ENCODE data around the gene GALNT2. TPM values are rescaled to one million over a fixed set of nuclear protein-coding genes. Genes with fewer than 3 reads are reported as not detected.
A peak's percentile ranks its signal among the peaks of the same experiment; 100 is the strongest.

The GALNT2 gene
- total RNA-seq, 1 experiment from 2014 or later = 36.3 TPM

GRCh38 chr1:230104395-230105244, 37.6 kb downstream of the GALNT2 start:
- in situ Hi-C loops (cut with HindIII; ENCODE audit: low pct_unique_long_range_greater_than_20kb, low sequenced_read_pairs) = no loop called here
- peak; percentile 98 for DNase-seq (ENCODE audit: low read depth)

GRCh38 chr1:230105245-230105753, 38.3 kb downstream of the GALNT2 start:
- DNase-seq (ENCODE audit: low read depth) = no peak
- in situ Hi-C loops (cut with HindIII; ENCODE audit: low pct_unique_long_range_greater_than_20kb, low sequenced_read_pairs) = no loop called here

GRCh38 chr1:230105754-230106625, 39.0 kb downstream of the GALNT2 start:
- in situ Hi-C loops (cut with HindIII; ENCODE audit: low pct_unique_long_range_greater_than_20kb, low sequenced_read_pairs) = no loop called here
- peak; percentile 85 for DNase-seq (ENCODE audit: low read depth)

- DNase-seq (ENCODE audit: low read depth) = no peak
- in situ Hi-C loops (cut with HindIII; ENCODE audit: low pct_unique_long_range_greater_than_20kb, low sequenced_read_pairs) = no loop called here
These were observed 40.9 kb downstream of the GALNT2 start for GRCh38 chr1:230107941-230108340.

GRCh38 chr1:230108580-230108979, 41.5 kb downstream of the GALNT2 start:
- in situ Hi-C loops (cut with HindIII; ENCODE audit: low pct_unique_long_range_greater_than_20kb, low sequenced_read_pairs) = no loop called here
- DNase-seq (ENCODE audit: low read depth) = no peak

GRCh38 chr1:230109066-230109465, 42.0 kb downstream of the GALNT2 start:
- in situ Hi-C loops (cut with HindIII; ENCODE audit: low pct_unique_long_range_greater_than_20kb, low sequenced_read_pairs) = no loop called here
- DNase-seq (ENCODE audit: low read depth) = no peak

- no peak for DNase-seq (ENCODE audit: low read depth)
- in situ Hi-C loops (cut with HindIII; ENCODE audit: low pct_unique_long_range_greater_than_20kb, low sequenced_read_pairs) = no loop called here
These were observed 43.0 kb downstream of the GALNT2 start for GRCh38 chr1:230109895-230110667.

GRCh38 chr1:230110971-230111370, 43.9 kb downstream of the GALNT2 start:
- in situ Hi-C loops (cut with HindIII; ENCODE audit: low pct_unique_long_range_greater_than_20kb, low sequenced_read_pairs) = no loop called here
- DNase-seq (ENCODE audit: low read depth) = no peak

GRCh38 chr1:230112131-230112701, 45.2 kb downstream of the GALNT2 start:
- in situ Hi-C loops (cut with HindIII; ENCODE audit: low pct_unique_long_range_greater_than_20kb, low sequenced_read_pairs) = no loop called here

GRCh38 chr1:230112782-230113181, 45.7 kb downstream of the GALNT2 start:
- in situ Hi-C loops (cut with HindIII; ENCODE audit: low pct_unique_long_range_greater_than_20kb, low sequenced_read_pairs) = no loop called here
- no peak for DNase-seq (ENCODE audit: low read depth)

More at GRCh38 chr1:230112131-230112701, 45.2 kb downstream of the GALNT2 start:
- DNase-seq (ENCODE audit: low read depth) = no peak

- DNase-seq (ENCODE audit: low read depth) = no peak
- in situ Hi-C loops (cut with HindIII; ENCODE audit: low pct_unique_long_range_greater_than_20kb, low sequenced_read_pairs) = no loop called here
These were observed 46.2 kb downstream of the GALNT2 start for GRCh38 chr1:230113235-230113592.

- in situ Hi-C loops (cut with HindIII; ENCODE audit: low pct_unique_long_range_greater_than_20kb, low sequenced_read_pairs) = no loop called here
- peak; percentile 83 for DNase-seq (ENCODE audit: low read depth)
These were observed 46.7 kb downstream of the GALNT2 start for GRCh38 chr1:230113593-230114236.

- DNase-seq (ENCODE audit: low read depth) = no peak
- in situ Hi-C loops (cut with HindIII; ENCODE audit: low pct_unique_long_range_greater_than_20kb, low sequenced_read_pairs) = no loop called here
These were observed 47.2 kb downstream of the GALNT2 start for GRCh38 chr1:230114237-230114651.

GRCh38 chr1:230117694-230118093, 50.7 kb downstream of the GALNT2 start:
- in situ Hi-C loops (cut with HindIII; ENCODE audit: low pct_unique_long_range_greater_than_20kb, low sequenced_read_pairs) = no loop called here
- no peak for DNase-seq (ENCODE audit: low read depth)

- DNase-seq (ENCODE audit: low read depth) = no peak
- in situ Hi-C loops (cut with HindIII; ENCODE audit: low pct_unique_long_range_greater_than_20kb, low sequenced_read_pairs) = no loop called here
These were observed 52.3 kb downstream of the GALNT2 start for GRCh38 chr1:230119340-230119739.

GRCh38 chr1:230120289-230120920, 53.4 kb downstream of the GALNT2 start:
- no peak for DNase-seq (ENCODE audit: low read depth)
- in situ Hi-C loops (cut with HindIII; ENCODE audit: low pct_unique_long_range_greater_than_20kb, low sequenced_read_pairs) = no loop called here

GRCh38 chr1:230120921-230121381, 53.9 kb downstream of the GALNT2 start:
- in situ Hi-C loops (cut with HindIII; ENCODE audit: low pct_unique_long_range_greater_than_20kb, low sequenced_read_pairs) = no loop called here
- DNase-seq (ENCODE audit: low read depth) = no peak

Data from Caki2 (cell line).